OCI-LY1 (cell line): ENCODE results near the gene PICALM.

ENCODE experiments used
- H2AFZ ChIP-seq: fragments of 200-600 bp; sonication (generic), shearing (Covaris generic); 2 replicates; pipeline ENCODE4 v1.6.0; 2014; ENCODE audit warnings: antibody characterized with exemption, mild to moderate bottlenecking, low read length
- H3F3A ChIP-seq: fragments of 200-600 bp; sonication (generic), shearing (Covaris generic); 2 replicates; pipeline ENCODE4 v1.6.0; 2014; ENCODE audit warnings: mild to moderate bottlenecking, antibody characterized with exemption, low read length, moderate library complexity; ENCODE audit not compliant: insufficient read depth
- H3K27ac ChIP-seq: fragments of 200-600 bp; sonication (generic); 2 replicates; pipeline ENCODE4 v1.5.1; 2014; ENCODE audit warnings: low read length, mixed run types, mild to moderate bottlenecking, low read depth; ENCODE audit not compliant: poor library complexity, severe bottlenecking
- H3K27me3 ChIP-seq: fragments of 200-600 bp; sonication (generic); 2 replicates; pipeline ENCODE4 v1.6.0; 2014; ENCODE audit warnings: antibody characterized with exemption, mild to moderate bottlenecking, low read length, moderate library complexity; ENCODE audit not compliant: insufficient read depth
- H3K36me3 ChIP-seq: fragments of 200-600 bp; sonication (generic); 2 replicates; pipeline ENCODE4 v1.6.1; 2014; ENCODE audit warnings: mild to moderate bottlenecking, antibody characterized with exemption, low read length, moderate library complexity, mixed read lengths; ENCODE audit not compliant: insufficient read depth
- H3K4me1 ChIP-seq: fragments of 200-600 bp; sonication (generic); 2 replicates; pipeline ENCODE4 v1.5.1; 2014; ENCODE audit warnings: mild to moderate bottlenecking, low read length, moderate library complexity; ENCODE audit not compliant: insufficient read depth, severe bottlenecking
- H3K4me2 ChIP-seq: fragments of 200-600 bp; sonication (generic), shearing (Covaris generic); 2 replicates; pipeline ENCODE4 v1.6.1; 2014; ENCODE audit warnings: low read length
- H3K4me3 ChIP-seq: fragments of 200-600 bp; sonication (generic); 2 replicates; pipeline ENCODE4 v1.5.1; 2014; ENCODE audit warnings: low read length, low read depth, mild to moderate bottlenecking, mixed read lengths; ENCODE audit not compliant: poor library complexity, severe bottlenecking
- H3K79me2 ChIP-seq: fragments of 200-600 bp; shearing (Covaris generic); 2 replicates; pipeline ENCODE4 v1.6.1; 2016; ENCODE audit warnings: mixed run types, low read length, mixed read lengths; ENCODE audit not compliant: insufficient read depth
- H3K9ac ChIP-seq: fragments of 200-600 bp; sonication (generic), shearing (Covaris generic); 2 replicates; pipeline ENCODE4 v1.6.1; 2014; ENCODE audit warnings: mild to moderate bottlenecking, low read length, mixed read lengths
- H3K9me2 ChIP-seq: fragments of 200-600 bp; sonication (generic), shearing (Covaris generic); 2 replicates; pipeline ENCODE4 v1.6.1; 2014; ENCODE audit warnings: low read depth, mild to moderate bottlenecking, low read length, mixed read lengths
- H3K9me3 ChIP-seq: fragments of 200-600 bp; shearing (Covaris generic); 2 replicates; pipeline ENCODE4 v1.6.1; 2014; ENCODE audit warnings: low read length, mixed read lengths
- H4K20me1 ChIP-seq: fragments of 200-600 bp; sonication (generic), shearing (Covaris generic); 2 replicates; pipeline ENCODE4 v1.6.0; 2016; ENCODE audit warnings: mild to moderate bottlenecking, low read length; ENCODE audit not compliant: insufficient read depth
- EZH2 ChIP-seq: fragments of 200-600 bp; sonication (generic), shearing (Covaris generic); IDR thresholded peaks from 2 replicates; pipeline ENCODE4 v1.8.0; 2017; ENCODE audit warnings: borderline replicate concordance, mixed run types, mild to moderate bottlenecking, antibody characterized with exemption, low read length, moderate library complexity, mixed read lengths
- TF ChIP-seq, protein P1 (sequence below): fragments of 200-600 bp; sonication (generic), shearing (Covaris generic); IDR thresholded peaks from 2 replicates; pipeline ENCODE4 v1.5.1; 2017; ENCODE audit warnings: mild to moderate bottlenecking, antibody characterized with exemption, low read length, moderate library complexity, mixed read lengths

PICALM gene

DNA sequence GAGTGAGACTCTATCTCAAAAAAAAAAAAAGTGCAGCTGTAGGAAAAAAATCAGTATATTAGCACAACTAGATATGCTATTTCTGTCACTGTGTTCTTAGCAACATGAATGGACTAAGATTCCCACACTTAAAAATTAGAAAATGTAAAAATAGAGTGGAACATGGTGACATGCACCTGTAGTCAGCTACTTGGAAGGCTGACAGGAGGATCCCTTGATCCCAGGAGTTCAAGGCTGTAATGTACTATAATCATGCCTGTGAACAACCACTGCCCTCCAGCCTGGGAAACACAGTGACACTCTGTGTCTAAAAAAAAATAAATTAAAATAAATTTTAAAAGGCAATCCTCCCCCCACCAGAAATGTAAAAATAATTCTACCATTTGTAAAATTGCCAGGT is 29.8 kb downstream of the PICALM start:
- no peaks in the 10 kb centered on the region for H3K9me2 ChIP-seq
- no peak overlapping the region for H3K27ac ChIP-seq
- no peaks in the 10 kb centered on the region for H3K9me3 ChIP-seq
- no peaks in the 10 kb centered on the region for H3K27me3 ChIP-seq
- no peaks in the 10 kb centered on the region for H3F3A ChIP-seq
- no peaks in the 10 kb centered on the region; the same call in 1 of the 2 replicates for H4K20me1 ChIP-seq
- no peak overlapping the region for H2AFZ ChIP-seq
- peaks cover 29% of the 10 kb centered on the region for H3K4me1 ChIP-seq
- TF ChIP-seq, protein P1, sequence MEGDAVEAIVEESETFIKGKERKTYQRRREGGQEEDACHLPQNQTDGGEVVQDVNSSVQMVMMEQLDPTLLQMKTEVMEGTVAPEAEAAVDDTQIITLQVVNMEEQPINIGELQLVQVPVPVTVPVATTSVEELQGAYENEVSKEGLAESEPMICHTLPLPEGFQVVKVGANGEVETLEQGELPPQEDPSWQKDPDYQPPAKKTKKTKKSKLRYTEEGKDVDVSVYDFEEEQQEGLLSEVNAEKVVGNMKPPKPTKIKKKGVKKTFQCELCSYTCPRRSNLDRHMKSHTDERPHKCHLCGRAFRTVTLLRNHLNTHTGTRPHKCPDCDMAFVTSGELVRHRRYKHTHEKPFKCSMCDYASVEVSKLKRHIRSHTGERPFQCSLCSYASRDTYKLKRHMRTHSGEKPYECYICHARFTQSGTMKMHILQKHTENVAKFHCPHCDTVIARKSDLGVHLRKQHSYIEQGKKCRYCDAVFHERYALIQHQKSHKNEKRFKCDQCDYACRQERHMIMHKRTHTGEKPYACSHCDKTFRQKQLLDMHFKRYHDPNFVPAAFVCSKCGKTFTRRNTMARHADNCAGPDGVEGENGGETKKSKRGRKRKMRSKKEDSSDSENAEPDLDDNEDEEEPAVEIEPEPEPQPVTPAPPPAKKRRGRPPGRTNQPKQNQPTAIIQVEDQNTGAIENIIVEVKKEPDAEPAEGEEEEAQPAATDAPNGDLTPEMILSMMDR: no peak
- no peak for TF ChIP-seq EZH2
- peaks cover 90% of the 10 kb centered on the region for H3K79me2 ChIP-seq
- no peaks in the 10 kb centered on the region for H3K36me3 ChIP-seq
- no peak overlapping the region for H3K4me3 ChIP-seq
- H3K9ac ChIP-seq: no peak overlapping the region
- H3K4me2 ChIP-seq: no peak overlapping the region

DNA sequence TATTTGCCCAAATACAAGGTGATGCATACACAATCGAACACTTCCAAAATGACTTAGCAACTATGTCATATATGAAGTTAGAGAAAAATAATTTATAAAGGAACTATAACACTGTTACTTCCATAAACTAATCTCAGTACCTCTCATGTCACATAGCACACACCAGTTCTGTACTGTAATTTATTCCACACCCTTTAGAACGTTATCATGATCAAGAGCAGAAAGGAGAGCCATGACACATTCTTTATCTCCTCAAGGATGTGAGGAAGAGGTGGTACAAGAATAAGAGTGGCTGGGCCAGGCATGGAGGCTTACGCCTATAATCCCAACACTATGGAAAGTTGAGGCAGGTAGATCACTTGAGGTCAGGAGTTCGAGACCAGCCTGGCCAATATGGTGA is 31.1 kb downstream of the PICALM start:
- Histone ChIP-seq H3F3A (no peaks in the 10 kb centered on the region), H3K4me3 (no peak overlapping the region), H3K36me3 (no peaks in the 10 kb centered on the region), H3K27ac (no peak overlapping the region), H4K20me1 (no peaks in the 10 kb centered on the region; the same call in 1 of the 2 replicates), H3K9me2 (no peaks in the 10 kb centered on the region), H3K9me3 (no peaks in the 10 kb centered on the region), H2AFZ (no peak overlapping the region), H3K4me2 (no peak overlapping the region), H3K9ac (no peak overlapping the region), H3K27me3 (no peaks in the 10 kb centered on the region), H3K4me1 (peaks cover 15% of the 10 kb centered on the region), H3K79me2 (peaks cover 90% of the 10 kb centered on the region)
- TF ChIP-seq EZH2: no peak
- TF ChIP-seq, protein P1: no peak

- Histone ChIP-seq H3K9ac (no peak overlapping the region), H3K79me2 (peaks cover 83% of the 10 kb centered on the region), H3K36me3 (peaks cover 5% of the 10 kb centered on the region; the same call in 1 of the 2 replicates), H3K4me1 (no peaks in the 10 kb centered on the region), H3K27ac (no peak overlapping the region), H3K4me3 (no peak overlapping the region), H4K20me1 (no peaks in the 10 kb centered on the region; the same call in 1 of the 2 replicates), H3K27me3 (no peaks in the 10 kb centered on the region), H3K9me3 (no peaks in the 10 kb centered on the region), H3K4me2 (no peak overlapping the region), H3K9me2 (no peaks in the 10 kb centered on the region), H3F3A (no peaks in the 10 kb centered on the region), H2AFZ (no peak overlapping the region)
- TF ChIP-seq, protein P1: no peak
- TF ChIP-seq EZH2: no peak
These were observed 33.0 kb downstream of the PICALM start for GRCh38 chr11:86035920-86036319.
